ENCODE results near the gene CFAP57. TPM values are rescaled to one million over a fixed set of nuclear protein-coding genes. Genes with fewer than 3 reads are reported as not detected.

The CFAP57 gene
- total RNA-seq, 4 donors from 2014 or later = 0.40 to 5.6 (median 1.8) TPM

- intact Hi-C loops (cut with DNase I; ENCODE audit: low total_unique reads) = no loop called here
- Histone ChIP-seq H3K9me3 (no peaks in the 10 kb centered on the region), H3K4me1 (no peaks in the 10 kb centered on the region), H3K27ac (no peak overlapping the region), H3K27me3 (no peaks in the 10 kb centered on the region), H3K36me3 (no peaks in the 10 kb centered on the region), H3K4me3 (no peak overlapping the region)
- no peak for DNase-seq
- TF ChIP-seq POLR2A (IDR thresholded peaks at IDR 0.05) = peak in 1 of 2 donors; percentile 34
- no peak for TF ChIP-seq CTCF (IDR thresholded peaks at IDR 0.05)
Observed at GRCh38 chr1:43270421-43271095, 98.4 kb downstream of the CFAP57 start.

GRCh38 chr1:43271186-43272118, 99.3 kb downstream of the CFAP57 start:
- no peaks in the 10 kb centered on the region for H3K27me3 ChIP-seq
- H3K9me3 ChIP-seq = no peaks in the 10 kb centered on the region
- intact Hi-C loops (cut with DNase I; ENCODE audit: low total_unique reads) = no loop called here
- TF ChIP-seq POLR2A (IDR thresholded peaks at IDR 0.05) (no peak), CTCF (IDR thresholded peaks at IDR 0.05) (no peak)
- H3K4me1 ChIP-seq = no peaks in the 10 kb centered on the region
- H3K27ac ChIP-seq = no peak overlapping the region
- H3K4me3 ChIP-seq = no peak overlapping the region
- no peak for DNase-seq
- no peaks in the 10 kb centered on the region for H3K36me3 ChIP-seq

GRCh38 chr1:43272161-43272560, 100.0 kb downstream of the CFAP57 start:
- Histone ChIP-seq H3K4me3 (no peak overlapping the region), H3K4me1 (no peaks in the 10 kb centered on the region), H3K27me3 (no peaks in the 10 kb centered on the region), H3K36me3 (no peaks in the 10 kb centered on the region), H3K9me3 (no peaks in the 10 kb centered on the region), H3K27ac (no peak overlapping the region)
- intact Hi-C loops (cut with DNase I; ENCODE audit: low total_unique reads) = no loop called here
- no peak for DNase-seq
- TF ChIP-seq CTCF (IDR thresholded peaks at IDR 0.05) (no peak), POLR2A (IDR thresholded peaks at IDR 0.05) (no peak)

GRCh38 chr1:43272576-43273571, 100.7 kb downstream of the CFAP57 start:
- no peak overlapping the region for H3K4me3 ChIP-seq
- H3K27me3 ChIP-seq = no peaks in the 10 kb centered on the region
- intact Hi-C loops (cut with DNase I; ENCODE audit: low total_unique reads) = no loop called here
- H3K9me3 ChIP-seq = no peaks in the 10 kb centered on the region
- no peak overlapping the region for H3K27ac ChIP-seq
- no peak for TF ChIP-seq POLR2A (IDR thresholded peaks at IDR 0.05)
- TF ChIP-seq CTCF (IDR thresholded peaks at IDR 0.05) = no peak
- no peaks in the 10 kb centered on the region for H3K36me3 ChIP-seq
- H3K4me1 ChIP-seq = no peaks in the 10 kb centered on the region
- no peak for DNase-seq

All from uterus (tissue), 4 donors.